ENCODE data around the gene CIITA. TPM values are rescaled to one million over a fixed set of nuclear protein-coding genes. Genes with fewer than 3 reads are reported as not detected.

The CIITA gene
- total RNA-seq, 1 donor from 2014 or later = 0.13 TPM

- no peak for TF ChIP-seq CTCF (IDR thresholded peaks at IDR 0.05; ENCODE audit: unreplicated experiment)
- Mint-ChIP-seq H3K27me3 (ENCODE audit: unreplicated experiment) (no peaks in the 10 kb centered on the region), H3K4me3 (ENCODE audit: unreplicated experiment) (no peak overlapping the region), H3K36me3 (ENCODE audit: low read depth, unreplicated experiment) (no peaks in the 10 kb centered on the region), H3K4me1 (ENCODE audit: unreplicated experiment) (no peaks in the 10 kb centered on the region), H3K9me3 (ENCODE audit: unreplicated experiment) (no peaks in the 10 kb centered on the region), H3K27ac (ENCODE audit: unreplicated experiment) (no peak overlapping the region)
- DNase-seq (ENCODE audit: low spot score) = no peak
Measured at GRCh38 chr16:10885246-10885645, 8.2 kb downstream of the CIITA start.

- no peaks in the 10 kb centered on the region for H3K9me3 Mint-ChIP-seq (ENCODE audit: unreplicated experiment)
- no peak overlapping the region for H3K4me3 Mint-ChIP-seq (ENCODE audit: unreplicated experiment)
- no peaks in the 10 kb centered on the region for H3K27me3 Mint-ChIP-seq (ENCODE audit: unreplicated experiment)
- no peaks in the 10 kb centered on the region for H3K36me3 Mint-ChIP-seq (ENCODE audit: low read depth, unreplicated experiment)
- DNase-seq (ENCODE audit: low spot score) = no peak
- H3K27ac Mint-ChIP-seq (ENCODE audit: unreplicated experiment) = no peak overlapping the region
- TF ChIP-seq CTCF (IDR thresholded peaks at IDR 0.05; ENCODE audit: unreplicated experiment) = no peak
- H3K4me1 Mint-ChIP-seq (ENCODE audit: unreplicated experiment) = no peaks in the 10 kb centered on the region
Measured at GRCh38 chr16:10888320-10888937, 11.4 kb downstream of the CIITA start.

GRCh38 chr16:10889855-10890254 lies 12.9 kb downstream of the CIITA start:
- Mint-ChIP-seq H3K36me3 (ENCODE audit: low read depth, unreplicated experiment) (no peaks in the 10 kb centered on the region), H3K4me1 (ENCODE audit: unreplicated experiment) (no peaks in the 10 kb centered on the region), H3K27ac (ENCODE audit: unreplicated experiment) (no peak overlapping the region), H3K27me3 (ENCODE audit: unreplicated experiment) (no peaks in the 10 kb centered on the region), H3K9me3 (ENCODE audit: unreplicated experiment) (no peaks in the 10 kb centered on the region), H3K4me3 (ENCODE audit: unreplicated experiment) (no peak overlapping the region)
- no peak for DNase-seq (ENCODE audit: low spot score)
- TF ChIP-seq CTCF (IDR thresholded peaks at IDR 0.05; ENCODE audit: unreplicated experiment) = no peak

- Mint-ChIP-seq H3K4me3 (ENCODE audit: unreplicated experiment) (no peak overlapping the region), H3K4me1 (ENCODE audit: unreplicated experiment) (no peaks in the 10 kb centered on the region), H3K9me3 (ENCODE audit: unreplicated experiment) (no peaks in the 10 kb centered on the region), H3K36me3 (ENCODE audit: low read depth, unreplicated experiment) (no peaks in the 10 kb centered on the region), H3K27ac (ENCODE audit: unreplicated experiment) (no peak overlapping the region), H3K27me3 (ENCODE audit: unreplicated experiment) (peaks cover 5% of the 10 kb centered on the region)
- no peak for TF ChIP-seq CTCF (IDR thresholded peaks at IDR 0.05; ENCODE audit: unreplicated experiment)
- no peak for DNase-seq (ENCODE audit: low spot score)
Measured at GRCh38 chr16:10892782-10893318, 15.8 kb downstream of the CIITA start.

All from endothelial cell (in vitro differentiated cells).